CD1c-positive myeloid dendritic cell (primary cell): ENCODE data around the gene TPSAB1.
"Not testable (repeated sequence)": the region's sequence is repeated elsewhere in the genome, so short reads cannot be mapped to it uniquely, and the experiment has no call there.

ENCODE experiments used
- DNase-seq: peaks from one replicate; pipeline ENCODE4 v3.0.0-alpha.2; 2016; ENCODE audit errors: extremely low spot score

TPSAB1 gene

GRCh38 chr16:1265090-1265630 is 24.7 kb downstream of the TPSAB1 start:
- DNase-seq, result no peak

- DNase-seq, result no peak
Measured at GRCh38 chr16:1265826-1266225, 25.3 kb downstream of the TPSAB1 start.

- not testable (repeated sequence) for DNase-seq
Measured at GRCh38 chr16:1269418-1269817, 28.9 kb downstream of the TPSAB1 start.

- no peak for DNase-seq
Measured at GRCh38 chr16:1271380-1271723, 30.8 kb downstream of the TPSAB1 start.

- not testable (repeated sequence) for DNase-seq
Measured at GRCh38 chr16:1271724-1272413, 31.4 kb downstream of the TPSAB1 start.

GRCh38 chr16:1272453-1273198 is 32.1 kb downstream of the TPSAB1 start:
- no peak for DNase-seq

GRCh38 chr16:1273816-1274215 is 33.3 kb downstream of the TPSAB1 start:
- DNase-seq, result no peak

- DNase-seq, result no peak
Measured at GRCh38 chr16:1274767-1275166, 34.3 kb downstream of the TPSAB1 start.

GRCh38 chr16:1275791-1276579 is 35.5 kb downstream of the TPSAB1 start:
- DNase-seq, result no peak

GRCh38 chr16:1276580-1276878 is 36.0 kb downstream of the TPSAB1 start:
- DNase-seq, result no peak

GRCh38 chr16:1277151-1277598 is 36.7 kb downstream of the TPSAB1 start:
- DNase-seq, result no peak

- DNase-seq, result no peak
Measured at GRCh38 chr16:1277617-1278282, 37.2 kb downstream of the TPSAB1 start.

GRCh38 chr16:1278477-1278876 is 38.0 kb downstream of the TPSAB1 start:
- DNase-seq, result no peak

GRCh38 chr16:1279081-1279944 is 38.8 kb downstream of the TPSAB1 start:
- no peak for DNase-seq

GRCh38 chr16:1279945-1280589 is 39.6 kb downstream of the TPSAB1 start:
- DNase-seq, result no peak

GRCh38 chr16:1280783-1281182 is 40.3 kb downstream of the TPSAB1 start:
- DNase-seq, result no peak

- DNase-seq, result no peak
Measured at GRCh38 chr16:1281517-1281916, 41.0 kb downstream of the TPSAB1 start.

- peak; percentile 4 for DNase-seq
Measured at GRCh38 chr16:1282324-1282973, 41.9 kb downstream of the TPSAB1 start.

GRCh38 chr16:1283296-1283695 is 42.8 kb downstream of the TPSAB1 start:
- DNase-seq, result no peak
